Sigmoid colon (tissue), 7 donors: ENCODE data around the gene IPCEF1. TPM values are rescaled to one million over a fixed set of nuclear protein-coding genes. Genes with fewer than 3 reads are reported as not detected.

Experiments used
- DNase-seq: peaks from one replicate; pipeline ENCODE4 v3.0.0-alpha.2; 2019
- H3K27ac ChIP-seq, 4 donors: fragments of 200-600 bp; sonication (generic); one replicate each; pipeline ENCODE4 v1.5.1; 2016 to 2019; ENCODE audit warnings: mild to moderate bottlenecking in 1 of 4
- H3K27me3 ChIP-seq, 3 donors: fragments of 200-600 bp; sonication (generic); one replicate each; pipeline ENCODE4 v1.5.1; 2019; ENCODE audit warnings: mild to moderate bottlenecking in 1 of 3
- H3K36me3 ChIP-seq, 4 donors: fragments of 200-600 bp; sonication (generic); one replicate each; pipeline ENCODE4 v1.5.1; 2016 to 2019
- H3K4me1 ChIP-seq, 4 donors: fragments of 200-600 bp; sonication (generic); one replicate each; pipeline ENCODE4 v1.5.1; 2017 to 2019
- H3K4me3 ChIP-seq, 4 donors: fragments of 200-600 bp; sonication (generic); one replicate each; pipeline ENCODE4 v1.5.1; 2017 to 2019; ENCODE audit warnings: mild to moderate bottlenecking in 2 of 4, moderate library complexity in 1 of 4
- H3K9me3 ChIP-seq, 4 donors: fragments of 200-600 bp in 3 of 4; sonication (generic) in 3 of 4; one replicate each; pipeline versions ENCODE4 v1.5.1 to v1.6.1; 2013 to 2019
- CTCF ChIP-seq, 4 experiments: fragments of 450-650 bp in 3 of 4; fragments of 200-600 bp in 1 of 4; IDR thresholded peaks; one replicate each; pipeline ENCODE4 v1.5.1; 2016 to 2019; ENCODE audit warnings: antibody characterized with exemption in 4 of 4, mild to moderate bottlenecking in 3 of 4, moderate library complexity in 2 of 4
- EP300 ChIP-seq, 4 donors: sonication (generic); formaldehyde crosslinking; IDR thresholded peaks; one replicate each; pipeline ENCODE4 v1.6.1; 2017; ENCODE audit warnings: antibody characterized with exemption in 4 of 4
- POLR2A ChIP-seq, 2 donors: fragments of 450-650 bp; IDR thresholded peaks; one replicate each; pipeline ENCODE4 v1.6.1; 2016; ENCODE audit warnings: antibody characterized with exemption in 2 of 2, mild to moderate bottlenecking in 2 of 2, moderate library complexity in 2 of 2
- POLR2AphosphoS5 ChIP-seq, 4 donors: sonication (generic); formaldehyde crosslinking; IDR thresholded peaks; one replicate each; pipeline ENCODE4 v1.6.1; 2017; ENCODE audit warnings: antibody characterized with exemption in 4 of 4
- WGBS, 2 donors: extraction: QIAGEN DNeasy Blood & Tissue Kit; methylation state at CpG; one replicate each; pipeline ENCODE4 v1.1.7; 2013; 5-methylcytosine and 5-hydroxymethylcytosine counted together
- intact Hi-C: fragments of 100-400 bp; cut with DNase I; formaldehyde crosslinking; loops from one replicate; pipeline ENCODE4 v1.15.1; 2023
- polyA plus RNA-seq, 3 donors: library from polyadenylated mRNA; stranded (reverse); fragments of 200-250 nt; gene quantifications; one replicate each; pipeline ENCODE4 v1.2.3, GENCODE V29; 2013
- total RNA-seq, 4 donors: library from RNA; depleted of rRNA; stranded (reverse); fragments of >200 nt; gene quantifications; one replicate each; pipeline ENCODE4 v1.1.0, GENCODE V29; 2016
- donor health status: healthy with polysubstance abuse.
- donor health status: Bipolar disorder and iron deficiency.
- donor health status: healthy.

The IPCEF1 gene
- total and polyA plus RNA-seq, 7 donors: 0.28 to 5.5 (median 0.71) TPM

GRCh38 chr6:154234019-154234772 is 122.4 kb downstream of the IPCEF1 start:
- H3K36me3 ChIP-seq: no peaks in the 10 kb centered on the region
- intact Hi-C loops: no loop called here
- no peak overlapping the region for H3K4me3 ChIP-seq
- TF ChIP-seq EP300 (IDR thresholded peaks at IDR 0.05): no peak
- no peak for TF ChIP-seq CTCF (IDR thresholded peaks at IDR 0.05)
- TF ChIP-seq POLR2A (IDR thresholded peaks at IDR 0.05): no peak
- no peak for TF ChIP-seq POLR2AphosphoS5 (IDR thresholded peaks at IDR 0.05)
- no peak overlapping the region for H3K27ac ChIP-seq
- DNase-seq: no peak
- no peaks in the 10 kb centered on the region for H3K4me1 ChIP-seq
- H3K27me3 ChIP-seq: no peaks in the 10 kb centered on the region
- no peaks in the 10 kb centered on the region for H3K9me3 ChIP-seq
- WGBS, 2 donors: 66 to 82% methylated on average over 4 of the region's 4 CpGs

- DNase-seq: no peak
- no peak overlapping the region for H3K4me3 ChIP-seq
- intact Hi-C loops: no loop called here
- 95% methylated on average over 2 of the region's 2 CpGs for WGBS, 2 donors
- H3K4me1 ChIP-seq: no peaks in the 10 kb centered on the region
- no peaks in the 10 kb centered on the region for H3K9me3 ChIP-seq
- no peak overlapping the region for H3K27ac ChIP-seq
- H3K27me3 ChIP-seq: no peaks in the 10 kb centered on the region
- no peaks in the 10 kb centered on the region for H3K36me3 ChIP-seq
- TF ChIP-seq CTCF (IDR thresholded peaks at IDR 0.05) (no peak), POLR2A (IDR thresholded peaks at IDR 0.05) (no peak), EP300 (IDR thresholded peaks at IDR 0.05) (no peak), POLR2AphosphoS5 (IDR thresholded peaks at IDR 0.05) (no peak)
Measured at GRCh38 chr6:154233383-154233782, 123.2 kb downstream of the IPCEF1 start.

- WGBS, 2 donors: 73 to 87% methylated on average over 7 of the region's 7 CpGs
- no peaks in the 10 kb centered on the region for H3K9me3 ChIP-seq
- no peaks in the 10 kb centered on the region for H3K4me1 ChIP-seq
- TF ChIP-seq EP300 (IDR thresholded peaks at IDR 0.05) (no peak), POLR2A (IDR thresholded peaks at IDR 0.05) (no peak), POLR2AphosphoS5 (IDR thresholded peaks at IDR 0.05) (no peak), CTCF (IDR thresholded peaks at IDR 0.05) (no peak)
- no peaks in the 10 kb centered on the region for H3K36me3 ChIP-seq
- H3K4me3 ChIP-seq: no peak overlapping the region
- DNase-seq: no peak
- no peak overlapping the region for H3K27ac ChIP-seq
- no peaks in the 10 kb centered on the region for H3K27me3 ChIP-seq
- intact Hi-C loops: no loop called here
Measured at GRCh38 chr6:154232013-154232910, 124.3 kb downstream of the IPCEF1 start.

GRCh38 chr6:154230910-154231595 is 125.5 kb downstream of the IPCEF1 start:
- DNase-seq: no peak
- no peaks in the 10 kb centered on the region for H3K36me3 ChIP-seq
- TF ChIP-seq POLR2A (IDR thresholded peaks at IDR 0.05) (no peak), EP300 (IDR thresholded peaks at IDR 0.05) (no peak), POLR2AphosphoS5 (IDR thresholded peaks at IDR 0.05) (no peak), CTCF (IDR thresholded peaks at IDR 0.05) (no peak)
- no peaks in the 10 kb centered on the region for H3K9me3 ChIP-seq
- intact Hi-C loops: no loop called here
- WGBS, 2 donors: 90 to 93% methylated on average over 5 of the region's 5 CpGs
- no peak overlapping the region for H3K27ac ChIP-seq
- no peak overlapping the region for H3K4me3 ChIP-seq
- no peaks in the 10 kb centered on the region for H3K27me3 ChIP-seq
- no peaks in the 10 kb centered on the region for H3K4me1 ChIP-seq
